Right lobe of liver (tissue), 4 donors: ENCODE data around the gene ANO6.

Source experiments
- POLR2A ChIP-seq: fragments of 450-650 bp; IDR thresholded peaks from one replicate; pipeline ENCODE4 v1.6.1; 2017; ENCODE audit warnings: antibody characterized with exemption, mild to moderate bottlenecking
- TF ChIP-seq, protein P1 (sequence below), 4 donors: fragments of 200-600 bp in 3 of 4; fragments of 450-650 bp in 1 of 4; IDR thresholded peaks; one replicate each; pipeline versions ENCODE4 v1.5.1 to v1.8.0; 2016 to 2022; ENCODE audit warnings: antibody characterized with exemption in 4 of 4, mild to moderate bottlenecking in 2 of 4
- donor health status: DM: no; HTN: no; CAD: no.
- donor health status: DM: no; HTN: no; CAD: no.
- donor health status: DM: no; HTN: yes; CAD: no.

DNA sequence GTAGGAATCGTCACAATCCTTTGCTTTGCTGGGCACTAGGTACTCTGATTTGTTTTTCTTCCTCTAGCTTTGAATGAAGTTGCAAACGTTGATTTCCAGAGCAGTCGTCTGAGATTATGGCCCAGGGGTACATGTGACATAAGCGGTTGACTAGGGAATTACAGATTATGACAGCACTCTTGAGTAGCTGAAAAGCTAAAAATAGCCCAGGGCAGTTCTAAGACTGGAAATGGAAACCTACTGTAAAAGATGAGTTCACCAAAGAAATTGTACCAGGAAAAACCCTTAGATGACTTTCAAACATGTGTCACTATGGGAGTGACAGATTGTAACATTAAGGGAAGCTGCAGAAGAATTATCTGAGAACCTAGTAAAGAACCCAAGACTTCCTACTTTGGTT is 108.5 kb downstream of the ANO6 start:
- TF ChIP-seq, protein P1, sequence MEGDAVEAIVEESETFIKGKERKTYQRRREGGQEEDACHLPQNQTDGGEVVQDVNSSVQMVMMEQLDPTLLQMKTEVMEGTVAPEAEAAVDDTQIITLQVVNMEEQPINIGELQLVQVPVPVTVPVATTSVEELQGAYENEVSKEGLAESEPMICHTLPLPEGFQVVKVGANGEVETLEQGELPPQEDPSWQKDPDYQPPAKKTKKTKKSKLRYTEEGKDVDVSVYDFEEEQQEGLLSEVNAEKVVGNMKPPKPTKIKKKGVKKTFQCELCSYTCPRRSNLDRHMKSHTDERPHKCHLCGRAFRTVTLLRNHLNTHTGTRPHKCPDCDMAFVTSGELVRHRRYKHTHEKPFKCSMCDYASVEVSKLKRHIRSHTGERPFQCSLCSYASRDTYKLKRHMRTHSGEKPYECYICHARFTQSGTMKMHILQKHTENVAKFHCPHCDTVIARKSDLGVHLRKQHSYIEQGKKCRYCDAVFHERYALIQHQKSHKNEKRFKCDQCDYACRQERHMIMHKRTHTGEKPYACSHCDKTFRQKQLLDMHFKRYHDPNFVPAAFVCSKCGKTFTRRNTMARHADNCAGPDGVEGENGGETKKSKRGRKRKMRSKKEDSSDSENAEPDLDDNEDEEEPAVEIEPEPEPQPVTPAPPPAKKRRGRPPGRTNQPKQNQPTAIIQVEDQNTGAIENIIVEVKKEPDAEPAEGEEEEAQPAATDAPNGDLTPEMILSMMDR (IDR thresholded peaks at IDR 0.05) = no peak
- no peak for TF ChIP-seq POLR2A
